HL-60 (cell line): ENCODE results near the gene AGR2.

Experiments used
- DNase-seq, 2 experiments: peaks; one replicate each; pipeline ENCODE4 v3.0.0-alpha.2; 2010 to 2020; ENCODE audit warnings: low read depth in 1 of 2, low spot score in 1 of 2
- H3K27ac ChIP-seq: fragments of 250-450 bp; sonication (Bioruptor Pico); replicated peaks from 2 replicates; pipeline ENCODE4 v1.5.1; 2020; ENCODE audit warnings: mild to moderate bottlenecking, moderate library complexity
- H3K27me3 ChIP-seq: fragments of 250-450 bp; sonication (Bioruptor Pico); 2 replicates; pipeline ENCODE4 v1.5.1; 2021; ENCODE audit warnings: mild to moderate bottlenecking, moderate library complexity; ENCODE audit not compliant: insufficient read depth, poor library complexity, severe bottlenecking
- H3K4me3 ChIP-seq: replicated peaks from 2 replicates; pipeline ENCODE4 v1.5.1; 2011; ENCODE audit warnings: mild to moderate bottlenecking, control low read depth, low read length; ENCODE audit not compliant: insufficient read depth
- CTCF ChIP-seq: IDR thresholded peaks from one replicate; pipeline ENCODE4 v1.5.1; 2011; ENCODE audit warnings: low read length, control low read depth, inconsistent platforms; ENCODE audit not compliant: insufficient read depth
- GABPA ChIP-seq: IDR thresholded peaks from 2 replicates; pipeline ENCODE4 v1.6.1; 2012; ENCODE audit warnings: low read depth
- POLR2AphosphoS5 ChIP-seq: IDR thresholded peaks from 2 replicates; pipeline ENCODE4 v1.6.1; 2012; ENCODE audit warnings: low read depth
- REST ChIP-seq: IDR thresholded peaks from 2 replicates; pipeline ENCODE4 v1.6.1; 2012; ENCODE audit warnings: low read depth; ENCODE audit not compliant: insufficient replicate concordance
- SPI1 ChIP-seq: IDR thresholded peaks from 2 replicates; pipeline ENCODE4 v1.6.1; 2012; ENCODE audit warnings: low read depth, mild to moderate bottlenecking, borderline replicate concordance

Gene AGR2

GRCh38 chr7:16813232-16813616 is 8.4 kb upstream of the AGR2 start:
- H3K27ac ChIP-seq, result peak overlapping the region; percentile 10; the same call in 1 of the 2 replicates
- no peak overlapping the region for H3K4me3 ChIP-seq
- TF ChIP-seq SPI1, result peak; percentile 74
- TF ChIP-seq CTCF, result no peak
- TF ChIP-seq REST, result no peak
- TF ChIP-seq POLR2AphosphoS5, result no peak
- no peaks in the 10 kb centered on the region for H3K27me3 ChIP-seq
- peak; percentile 17 to 38 for DNase-seq

- no peak for DNase-seq
These were observed 7.9 kb upstream of the AGR2 start for GRCh38 chr7:16812542-16813231.

More at GRCh38 chr7:16812542-16813231, 7.9 kb upstream of the AGR2 start:
- H3K27ac ChIP-seq, result peak overlapping the region; percentile 10; the same call in 1 of the 2 replicates
- no peak overlapping the region for H3K4me3 ChIP-seq
- TF ChIP-seq GABPA (no peak), REST (no peak), CTCF (no peak), POLR2AphosphoS5 (no peak)
- no peaks in the 10 kb centered on the region for H3K27me3 ChIP-seq
